Tibial nerve (tissue), 4 donors: ENCODE results near the gene KDM2B.

Source experiments
- CTCF ChIP-seq, 5 experiments: fragments of 200-600 bp in 3 of 5; fragments of 450-650 bp in 2 of 5; sonication (generic) in 3 of 5; IDR thresholded peaks; one replicate each; pipeline ENCODE4 v1.5.1; 2016 to 2019; ENCODE audit warnings: antibody characterized with exemption in 5 of 5, mild to moderate bottlenecking in 3 of 5, moderate library complexity in 2 of 5
- EP300 ChIP-seq, 2 donors: sonication (generic); formaldehyde crosslinking; IDR thresholded peaks; one replicate each; pipeline ENCODE4 v1.6.1; 2017; ENCODE audit warnings: antibody characterized with exemption in 2 of 2, mild to moderate bottlenecking in 1 of 2

- TF ChIP-seq CTCF (IDR thresholded peaks at IDR 0.05) = peak; percentile 57 to 76 (median 70)
- TF ChIP-seq EP300 (IDR thresholded peaks at IDR 0.05) = no peak
These were observed 86.6 kb downstream of the KDM2B start for GRCh38 chr12:121494093-121494787.
